Activated T-cell treated with anti-CD3 and anti-CD28 coated beads, Interleukin-2, amount 50 U/mL, for 24 hours (primary cell): ENCODE data around the gene RIPOR2.
"Not testable (repeated sequence)": the region's sequence is repeated elsewhere in the genome, so short reads cannot be mapped to it uniquely, and the experiment has no call there.

Experiments used
- DNase-seq: peaks from one replicate; pipeline ENCODE4 v3.0.0-alpha.2; 2020
- H3K27ac Mint-ChIP-seq: 2 replicates; pipeline ENCODE4 v1.8.0; 2020; ENCODE audit warnings: mild to moderate bottlenecking, mixed read lengths
- H3K27me3 Mint-ChIP-seq: 2 replicates; pipeline ENCODE4 v1.8.0; 2020; ENCODE audit warnings: mixed read lengths
- H3K36me3 Mint-ChIP-seq: 2 replicates; pipeline ENCODE4 v1.8.0; 2020; ENCODE audit warnings: low read depth, mixed read lengths
- H3K4me1 Mint-ChIP-seq: 2 replicates; pipeline ENCODE4 v1.8.0; 2020; ENCODE audit warnings: low read depth, mixed read lengths
- H3K4me3 Mint-ChIP-seq: 2 replicates; pipeline ENCODE4 v1.8.0; 2020; ENCODE audit warnings: mild to moderate bottlenecking, moderate library complexity, mixed read lengths
- H3K9me3 Mint-ChIP-seq: 2 replicates; pipeline ENCODE4 v1.8.0; 2020; ENCODE audit warnings: mixed read lengths

The RIPOR2 gene

DNA sequence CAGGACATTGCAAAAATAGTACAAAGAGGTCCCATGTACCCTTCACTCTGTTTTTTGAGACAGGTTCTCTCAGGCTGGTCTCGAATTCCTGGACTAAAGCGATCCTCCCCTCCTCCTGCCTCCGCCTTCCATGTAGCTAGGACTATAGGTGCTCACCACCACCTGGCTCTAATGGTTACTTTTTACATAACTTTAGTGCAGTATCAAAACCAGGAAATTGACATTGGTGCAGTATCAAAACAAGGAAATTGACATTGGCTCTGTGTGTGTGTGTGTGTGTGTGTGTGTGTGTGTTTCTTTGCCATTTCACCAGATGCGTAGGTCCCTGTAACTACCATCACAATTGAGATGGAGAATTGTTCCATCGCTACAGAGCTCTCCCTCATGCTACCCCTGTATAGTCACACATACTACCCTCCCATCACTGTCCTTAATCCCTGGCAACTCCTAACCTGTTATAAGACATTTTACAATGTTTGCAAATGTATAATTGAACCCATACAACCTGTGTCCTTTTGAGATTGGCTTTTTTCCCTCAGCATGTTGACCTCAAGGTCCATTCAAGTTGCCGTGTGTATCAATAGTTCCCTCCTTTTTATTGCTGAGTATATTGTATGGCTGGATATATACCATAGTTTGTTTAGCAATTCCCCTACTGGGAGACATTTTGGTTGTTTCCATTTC, 28.3 kb upstream of the RIPOR2 start:
- H3K27me3 Mint-ChIP-seq: no peaks in the 10 kb centered on the region
- H3K4me3 Mint-ChIP-seq: no peak overlapping the region
- H3K36me3 Mint-ChIP-seq: peaks cover 14% of the 10 kb centered on the region
- H3K27ac Mint-ChIP-seq: no peak overlapping the region
- H3K4me1 Mint-ChIP-seq: peaks cover 71% of the 10 kb centered on the region
- DNase-seq: no peak
- H3K9me3 Mint-ChIP-seq: peaks cover 6% of the 10 kb centered on the region

DNA sequence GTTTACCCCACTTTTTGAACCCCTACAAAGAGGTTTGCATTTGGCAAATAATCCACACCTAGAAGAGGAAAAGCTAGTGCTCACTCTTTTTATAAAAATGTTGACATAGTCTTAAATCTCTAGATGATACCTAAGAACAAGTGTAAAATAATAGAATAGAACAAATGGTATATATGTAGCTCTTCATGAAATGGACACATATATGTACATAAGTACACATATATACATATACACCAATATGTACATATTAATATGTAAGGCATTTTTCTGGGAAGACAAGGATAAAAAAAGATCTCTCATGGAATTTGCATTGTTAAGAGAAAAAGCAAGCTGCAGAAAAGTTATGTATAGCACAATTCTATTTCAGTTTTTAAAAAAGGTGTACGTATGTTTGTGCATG, 27.6 kb upstream of the RIPOR2 start:
- H3K36me3 Mint-ChIP-seq: peaks cover 18% of the 10 kb centered on the region
- peaks cover 8% of the 10 kb centered on the region for H3K9me3 Mint-ChIP-seq
- no peaks in the 10 kb centered on the region for H3K27me3 Mint-ChIP-seq
- no peak overlapping the region for H3K27ac Mint-ChIP-seq
- no peak overlapping the region for H3K4me3 Mint-ChIP-seq
- no peak for DNase-seq
- peaks cover 71% of the 10 kb centered on the region for H3K4me1 Mint-ChIP-seq

DNA sequence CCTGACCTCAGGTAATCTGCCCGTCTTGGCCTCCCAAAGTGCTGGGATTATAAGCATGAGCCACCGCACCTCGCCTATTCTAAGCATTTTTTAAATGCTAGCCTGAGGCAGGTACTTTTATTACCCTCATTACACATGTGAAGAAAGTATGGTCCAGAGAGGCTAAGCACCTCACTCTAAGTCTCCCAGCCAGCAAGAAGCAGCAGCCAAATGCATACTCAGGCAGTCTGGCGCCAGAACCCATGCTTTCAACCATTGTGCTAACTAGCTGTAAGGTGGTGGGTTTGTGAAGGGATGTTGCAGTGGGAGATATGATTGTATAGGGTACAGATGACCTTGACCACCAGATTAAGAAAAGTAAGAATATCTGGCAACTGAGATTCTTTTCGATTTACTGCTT, 26.1 kb upstream of the RIPOR2 start:
- H3K27me3 Mint-ChIP-seq: no peaks in the 10 kb centered on the region
- DNase-seq: no peak
- H3K4me3 Mint-ChIP-seq: no peak overlapping the region
- H3K27ac Mint-ChIP-seq: peak overlapping the region; percentile 89
- peaks cover 18% of the 10 kb centered on the region for H3K36me3 Mint-ChIP-seq
- peaks cover 73% of the 10 kb centered on the region for H3K4me1 Mint-ChIP-seq
- H3K9me3 Mint-ChIP-seq: peaks cover 8% of the 10 kb centered on the region

DNA sequence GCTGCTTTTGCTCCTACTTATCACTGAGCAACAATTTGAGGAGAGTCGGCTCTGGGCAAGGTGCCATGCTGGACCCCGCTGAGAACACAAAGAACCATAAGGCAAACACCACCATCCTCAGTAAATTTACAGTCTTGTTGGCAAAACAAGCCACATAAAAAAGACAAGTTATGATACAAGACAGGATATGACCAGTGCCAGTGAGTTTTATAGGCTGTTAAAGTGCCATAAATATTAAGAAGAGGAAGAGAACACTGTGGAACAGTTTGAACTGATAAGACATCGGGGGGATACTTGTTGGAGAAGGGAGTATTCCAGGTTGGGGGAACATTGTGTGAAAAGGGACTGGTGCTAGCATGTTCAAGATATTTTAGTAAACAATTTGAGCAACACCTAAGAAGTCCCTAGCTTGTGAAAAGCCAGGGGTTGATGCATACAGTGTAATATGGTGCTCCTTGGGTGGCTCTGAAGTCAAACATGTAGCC, 25.3 kb upstream of the RIPOR2 start:
- Mint-ChIP-seq H3K4me1 (peaks cover 77% of the 10 kb centered on the region), H3K27ac (peak overlapping the region; percentile 89), H3K9me3 (peaks cover 8% of the 10 kb centered on the region), H3K4me3 (peak overlapping the region; percentile 54), H3K27me3 (no peaks in the 10 kb centered on the region), H3K36me3 (peaks cover 18% of the 10 kb centered on the region)
- DNase-seq: no peak

DNA sequence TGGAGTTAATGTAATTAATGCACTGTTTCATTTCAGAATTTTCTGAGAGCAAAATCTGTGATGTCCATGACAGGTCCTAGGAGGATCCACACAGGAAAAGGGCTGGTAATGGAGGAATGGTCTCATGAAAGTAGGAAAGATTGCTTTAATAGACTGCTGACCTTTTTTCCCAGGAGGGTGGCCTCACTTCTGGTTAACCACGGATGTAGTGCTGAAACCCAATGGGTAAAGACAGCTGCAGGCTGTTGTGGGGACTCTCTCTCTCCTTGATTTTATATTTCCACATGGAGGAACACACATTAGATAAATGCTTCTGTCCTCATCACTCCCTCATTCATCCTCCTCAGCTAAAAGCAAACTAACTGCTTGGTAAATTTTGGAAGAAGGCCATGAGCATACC, 23.6 kb upstream of the RIPOR2 start:
- Mint-ChIP-seq H3K27ac (peak overlapping the region; percentile 4), H3K27me3 (no peaks in the 10 kb centered on the region), H3K36me3 (peaks cover 18% of the 10 kb centered on the region), H3K4me3 (no peak overlapping the region), H3K4me1 (peaks cover 84% of the 10 kb centered on the region), H3K9me3 (peaks cover 8% of the 10 kb centered on the region)
- DNase-seq: no peak

DNA sequence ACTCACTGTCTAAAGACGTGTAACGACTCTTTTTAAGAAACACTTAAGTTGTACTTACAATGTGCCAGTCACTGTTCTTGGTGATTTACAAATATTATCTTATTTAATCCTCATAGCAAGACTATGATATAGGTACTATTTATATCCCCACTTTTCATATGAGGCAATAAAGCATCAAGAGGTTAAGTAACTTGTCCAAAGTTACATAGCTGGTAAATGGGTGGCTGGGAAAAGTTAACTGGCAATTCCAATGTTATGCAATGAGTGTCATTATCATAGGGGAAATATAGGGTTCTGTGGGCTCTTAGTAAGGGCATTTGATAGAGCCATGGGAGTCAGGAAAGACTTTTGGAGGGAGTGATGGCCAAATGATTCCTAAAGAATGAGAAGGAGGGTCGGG, 21.4 kb upstream of the RIPOR2 start:
- no peak for DNase-seq
- Mint-ChIP-seq H3K27ac (peak overlapping the region; percentile 61), H3K36me3 (peaks cover 18% of the 10 kb centered on the region), H3K4me1 (peaks cover 82% of the 10 kb centered on the region), H3K4me3 (peak overlapping the region; percentile 26), H3K9me3 (peaks cover 8% of the 10 kb centered on the region), H3K27me3 (no peaks in the 10 kb centered on the region)

DNA sequence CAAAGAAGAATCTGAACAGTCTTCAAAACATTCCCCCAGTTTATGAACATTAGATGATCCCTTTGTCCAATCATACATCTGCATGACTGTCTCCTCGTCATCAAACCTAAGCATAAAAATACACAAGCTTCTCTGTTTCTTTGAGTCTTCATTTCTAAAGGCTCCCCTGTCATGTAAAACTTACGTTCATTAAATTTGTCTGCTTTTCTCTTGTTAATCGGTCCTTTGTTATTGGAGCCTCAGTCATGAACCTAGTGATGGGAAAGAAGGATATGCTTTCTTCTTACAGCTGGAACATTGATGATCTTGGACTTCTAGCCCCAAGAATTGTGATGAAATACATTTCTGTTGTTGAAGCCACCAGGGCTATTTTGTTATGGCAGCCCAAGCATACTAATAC, 18.0 kb upstream of the RIPOR2 start:
- H3K9me3 Mint-ChIP-seq: peaks cover 4% of the 10 kb centered on the region
- no peak for DNase-seq
- H3K27ac Mint-ChIP-seq: peak overlapping the region; percentile 72
- H3K4me1 Mint-ChIP-seq: peaks cover 83% of the 10 kb centered on the region
- H3K4me3 Mint-ChIP-seq: no peak overlapping the region
- H3K36me3 Mint-ChIP-seq: peaks cover 2% of the 10 kb centered on the region
- H3K27me3 Mint-ChIP-seq: no peaks in the 10 kb centered on the region

DNA sequence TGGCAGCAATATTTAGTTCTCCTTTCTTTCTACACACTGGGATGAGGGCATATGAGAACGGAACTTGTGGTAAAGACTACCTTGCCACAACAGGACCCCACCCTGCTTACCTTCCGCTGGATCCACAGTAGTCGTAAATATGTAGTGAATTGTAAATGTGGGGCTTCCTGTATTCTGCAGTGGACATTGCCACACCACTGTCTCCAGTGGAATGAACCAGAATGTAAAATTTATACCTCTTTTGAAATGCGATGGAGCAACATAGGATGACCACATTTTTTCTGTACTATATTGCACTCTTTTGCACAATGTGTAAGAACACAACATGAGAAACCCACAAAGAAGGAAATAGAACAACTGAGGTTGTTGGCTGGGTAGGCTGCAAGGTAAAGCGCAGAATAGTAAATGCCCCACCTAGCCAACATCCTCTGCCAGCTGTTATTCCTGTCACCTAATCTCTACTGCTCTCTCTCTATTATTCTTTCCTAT, 16.1 kb upstream of the RIPOR2 start:
- Mint-ChIP-seq H3K4me3 (peak overlapping the region; percentile 46), H3K36me3 (peaks cover 8% of the 10 kb centered on the region)
- DNase-seq: no peak

DNA sequence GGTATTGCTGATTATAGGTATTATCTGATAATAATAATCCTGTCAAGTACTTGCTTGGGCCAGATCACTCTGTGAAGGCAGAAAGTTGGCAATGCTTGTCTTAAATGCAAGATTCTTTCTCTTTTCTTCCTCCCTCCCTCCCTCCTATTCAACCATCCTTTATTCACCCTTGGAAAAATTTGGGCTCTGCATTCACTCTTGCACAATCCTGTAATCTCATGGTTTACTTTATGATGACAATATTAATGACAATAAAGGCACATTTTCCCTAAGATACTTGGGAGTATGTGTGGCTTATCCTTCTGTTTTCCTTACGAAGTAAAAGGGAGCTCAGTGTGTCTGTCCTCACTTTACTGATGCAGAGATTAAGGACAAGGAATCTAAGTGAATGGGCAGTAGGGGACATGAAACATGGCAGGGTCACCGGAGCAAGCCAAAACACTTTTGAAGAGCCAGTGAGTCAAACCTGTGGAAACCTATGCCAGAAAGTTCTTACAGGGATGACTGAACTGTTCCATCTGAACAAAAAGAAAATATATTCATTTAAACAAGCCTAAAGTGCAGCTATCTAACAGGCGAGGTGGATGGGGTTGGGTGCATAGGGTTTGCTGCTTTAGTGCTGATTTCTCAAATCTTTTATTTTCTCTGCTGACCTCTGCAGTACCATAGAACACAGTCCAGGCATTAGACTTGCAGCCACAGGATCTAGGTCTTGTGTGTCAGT, 14.6 kb upstream of the RIPOR2 start:
- H3K4me1 Mint-ChIP-seq: peaks cover 76% of the 10 kb centered on the region
- H3K4me3 Mint-ChIP-seq: peak overlapping the region; percentile 46
- H3K27me3 Mint-ChIP-seq: no peaks in the 10 kb centered on the region
- no peak for DNase-seq
- H3K36me3 Mint-ChIP-seq: peaks cover 16% of the 10 kb centered on the region
- peaks cover 10% of the 10 kb centered on the region for H3K9me3 Mint-ChIP-seq
- H3K27ac Mint-ChIP-seq: peak overlapping the region; percentile 62

More for the DNA sequence above, 16.1 kb upstream of the RIPOR2 start:
- Mint-ChIP-seq H3K4me1 (peaks cover 85% of the 10 kb centered on the region), H3K9me3 (peaks cover 6% of the 10 kb centered on the region), H3K27me3 (no peaks in the 10 kb centered on the region), H3K27ac (peak overlapping the region; percentile 48)

DNA sequence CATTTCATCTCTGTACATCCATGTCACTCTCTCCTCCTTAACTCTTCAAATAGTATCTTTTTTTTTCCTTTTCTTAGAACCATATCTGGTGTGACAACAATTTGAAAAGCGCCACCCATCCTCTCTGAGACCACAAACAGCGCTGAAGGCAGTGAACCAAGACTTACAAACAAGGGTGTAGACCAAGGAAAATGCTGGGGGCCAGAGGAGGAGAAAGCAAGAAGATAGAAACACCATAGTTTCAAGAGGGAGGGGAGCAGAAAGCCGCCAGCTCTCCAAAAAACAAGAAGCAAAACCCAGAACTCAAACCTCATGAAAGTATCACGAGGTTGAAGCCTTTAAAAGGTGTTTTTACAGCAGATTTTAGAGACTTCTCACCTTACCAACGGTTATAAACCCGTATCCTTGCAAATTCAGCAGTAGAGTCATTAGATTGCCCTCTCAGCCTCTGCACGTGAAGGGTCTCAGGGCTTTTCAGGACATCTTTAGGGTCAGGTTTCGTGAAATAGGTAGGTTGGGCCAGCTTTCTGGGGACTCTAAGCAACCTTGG, 13.3 kb upstream of the RIPOR2 start:
- Mint-ChIP-seq H3K36me3 (peaks cover 29% of the 10 kb centered on the region), H3K4me1 (peaks cover 70% of the 10 kb centered on the region), H3K27me3 (no peaks in the 10 kb centered on the region), H3K27ac (peak overlapping the region; percentile 84), H3K4me3 (peak overlapping the region; percentile 41), H3K9me3 (peaks cover 20% of the 10 kb centered on the region)
- DNase-seq: no peak

DNA sequence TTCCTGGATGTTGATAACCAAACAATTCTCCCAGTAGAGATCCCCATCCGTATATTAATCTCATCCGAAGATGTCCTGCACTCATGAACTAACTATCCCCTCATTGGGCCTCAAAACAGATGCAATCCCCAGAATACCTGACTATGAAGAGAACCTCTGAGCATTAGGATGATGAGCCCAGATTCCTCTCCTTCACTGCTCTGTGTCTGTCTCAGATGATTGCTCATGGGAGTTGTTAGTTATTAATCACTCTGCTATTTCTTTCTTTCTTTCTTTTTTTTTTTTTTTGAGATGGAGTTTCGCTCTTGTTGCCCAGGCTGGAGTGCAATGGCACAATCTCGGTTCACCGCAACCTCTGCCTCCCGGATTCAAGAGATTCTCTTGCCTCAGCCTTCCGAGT, 12.5 kb upstream of the RIPOR2 start:
- not testable (repeated sequence) for H3K4me3 Mint-ChIP-seq

DNA sequence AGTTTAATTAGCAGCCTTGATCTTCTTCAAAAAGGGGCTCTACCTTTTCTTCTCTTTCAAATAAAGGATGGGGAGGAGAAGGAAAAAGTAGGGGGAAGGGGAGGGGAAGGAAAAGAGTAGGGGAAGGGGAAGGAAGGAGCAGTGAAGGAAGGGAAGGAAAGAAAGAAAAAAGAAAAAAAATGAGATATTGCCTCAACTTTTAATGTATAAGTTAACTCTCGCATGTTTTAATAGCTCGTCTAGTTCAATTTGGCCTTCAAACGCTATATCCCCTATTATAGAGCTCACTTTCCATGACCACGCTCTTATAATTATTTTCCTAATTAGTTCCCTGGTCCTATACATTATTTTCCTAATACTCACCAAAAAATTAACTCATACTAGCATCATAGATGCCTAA, 11.9 kb upstream of the RIPOR2 start:
- H3K4me3 Mint-ChIP-seq: no peak overlapping the region
- no peak overlapping the region for H3K27ac Mint-ChIP-seq

More for the DNA sequence above, 12.5 kb upstream of the RIPOR2 start:
- H3K36me3 Mint-ChIP-seq: peaks cover 30% of the 10 kb centered on the region
- not testable (repeated sequence) for DNase-seq, H3K27me3 Mint-ChIP-seq
- H3K27ac Mint-ChIP-seq: peak overlapping the region; percentile 84
- H3K9me3 Mint-ChIP-seq: peaks cover 24% of the 10 kb centered on the region
- peaks cover 62% of the 10 kb centered on the region for H3K4me1 Mint-ChIP-seq

DNA sequence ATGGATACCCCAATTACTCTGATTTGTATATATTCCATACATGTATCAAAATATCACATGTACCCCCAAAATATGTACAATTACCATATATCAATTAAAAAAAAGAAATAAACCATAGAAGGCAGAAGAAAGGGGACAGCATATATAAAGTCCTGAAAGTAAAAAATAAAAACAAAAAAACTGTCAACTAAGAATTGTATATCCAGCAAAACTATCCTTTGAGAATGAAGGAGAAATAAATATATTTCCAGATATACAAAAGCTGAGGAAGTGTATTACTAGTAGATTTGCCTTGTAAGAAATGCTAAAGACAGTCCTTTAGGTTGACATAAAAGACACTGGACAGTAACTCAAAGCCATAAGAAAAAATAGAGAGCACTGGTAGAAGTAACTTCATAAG, 9.3 kb upstream of the RIPOR2 start:
- Mint-ChIP-seq H3K9me3 (peaks cover 24% of the 10 kb centered on the region), H3K27ac (no peak overlapping the region), H3K4me3 (no peak overlapping the region), H3K36me3 (peaks cover 39% of the 10 kb centered on the region), H3K27me3 (no peaks in the 10 kb centered on the region), H3K4me1 (peaks cover 57% of the 10 kb centered on the region)
- no peak for DNase-seq

More for the DNA sequence above, 11.9 kb upstream of the RIPOR2 start:
- H3K4me1 Mint-ChIP-seq: peaks cover 63% of the 10 kb centered on the region
- no peaks in the 10 kb centered on the region for H3K27me3 Mint-ChIP-seq
- H3K36me3 Mint-ChIP-seq: peaks cover 36% of the 10 kb centered on the region
- no peak for DNase-seq
- H3K9me3 Mint-ChIP-seq: peaks cover 24% of the 10 kb centered on the region

DNA sequence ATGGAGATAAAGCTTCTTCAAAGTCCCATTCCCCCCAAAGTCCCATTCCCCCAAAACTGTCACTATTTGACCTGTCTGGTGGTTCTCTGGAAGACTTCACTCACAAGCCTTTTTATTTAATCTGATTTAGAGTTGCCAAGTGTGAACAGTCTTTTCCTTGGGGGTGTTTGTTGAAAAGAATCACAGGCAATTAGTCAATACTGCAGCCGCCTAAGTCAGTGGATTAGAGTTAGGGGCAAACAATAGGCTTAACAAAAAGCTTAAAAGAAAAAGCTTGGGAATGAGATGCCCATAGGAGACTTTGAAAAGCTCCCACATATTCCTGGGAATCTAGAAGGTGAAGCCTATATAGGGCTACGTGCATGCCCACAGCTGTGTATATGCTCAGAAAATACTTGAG, 8.0 kb upstream of the RIPOR2 start:
- Mint-ChIP-seq H3K4me3 (no peak overlapping the region), H3K27me3 (no peaks in the 10 kb centered on the region), H3K4me1 (peaks cover 55% of the 10 kb centered on the region), H3K27ac (no peak overlapping the region), H3K36me3 (peaks cover 39% of the 10 kb centered on the region), H3K9me3 (peaks cover 23% of the 10 kb centered on the region)
- no peak for DNase-seq
